Ishikawa (cell line): ENCODE measurements around the gene DMRT3.

Experiments
- CEBPB ChIP-seq: IDR thresholded peaks from 2 replicates; pipeline ENCODE4 v1.6.1; 2012
- CREB1 ChIP-seq: IDR thresholded peaks from 2 replicates; pipeline ENCODE4 v1.6.1; 2012; ENCODE audit warnings: low read depth
- EGR1 ChIP-seq: IDR thresholded peaks from 2 replicates; pipeline ENCODE4 v1.6.1; 2012
- EP300 ChIP-seq: IDR thresholded peaks from 2 replicates; pipeline ENCODE4 v1.6.1; 2012; ENCODE audit warnings: borderline replicate concordance
- FOXM1 ChIP-seq: IDR thresholded peaks from 2 replicates; pipeline ENCODE4 v1.6.1; 2012; ENCODE audit warnings: low read depth, borderline replicate concordance
- MAX ChIP-seq: IDR thresholded peaks from 2 replicates; pipeline ENCODE4 v1.6.1; 2012
- NFIC ChIP-seq: IDR thresholded peaks from 2 replicates; pipeline ENCODE4 v1.6.1; 2012
- RAD21 ChIP-seq: IDR thresholded peaks from 2 replicates; pipeline ENCODE4 v1.6.1; 2012; ENCODE audit warnings: low read depth
- REST ChIP-seq: IDR thresholded peaks from 2 replicates; pipeline ENCODE4 v1.6.1; 2012; ENCODE audit warnings: low read depth, mild to moderate bottlenecking
- TAF1 ChIP-seq: IDR thresholded peaks from 2 replicates; pipeline ENCODE4 v1.6.1; 2012; ENCODE audit warnings: low read depth, mild to moderate bottlenecking
- TCF12 ChIP-seq: IDR thresholded peaks from 2 replicates; pipeline ENCODE4 v1.6.1; 2012; ENCODE audit warnings: low read depth
- TEAD4 ChIP-seq: IDR thresholded peaks from 2 replicates; pipeline ENCODE4 v1.6.1; 2012
- USF1 ChIP-seq: IDR thresholded peaks from 2 replicates; pipeline ENCODE4 v1.6.1; 2012
- YY1 ChIP-seq: IDR thresholded peaks from 2 replicates; pipeline ENCODE4 v1.6.1; 2012; ENCODE audit warnings: low read depth
- ZBTB7A ChIP-seq: IDR thresholded peaks from 2 replicates; pipeline ENCODE4 v1.6.1; 2012; ENCODE audit warnings: low read depth

DMRT3 gene

GRCh38 chr9:1014640-1015039, 38.2 kb downstream of the DMRT3 start:
- no peak for TF ChIP-seq MAX
- TF ChIP-seq EP300 = no peak
- no peak for TF ChIP-seq TEAD4
- TF ChIP-seq CREB1 = no peak
- no peak for TF ChIP-seq NFIC
- no peak for TF ChIP-seq CEBPB
- TF ChIP-seq YY1 = no peak
- TF ChIP-seq TAF1 = no peak
- no peak for TF ChIP-seq ZBTB7A
- no peak for TF ChIP-seq REST
- TF ChIP-seq EGR1 = no peak
- no peak for TF ChIP-seq FOXM1
- TF ChIP-seq TCF12 = no peak
- no peak for TF ChIP-seq USF1
- TF ChIP-seq RAD21 = no peak

GRCh38 chr9:1018121-1018520, 41.7 kb downstream of the DMRT3 start:
- TF ChIP-seq ZBTB7A = no peak
- TF ChIP-seq EP300 = no peak
- no peak for TF ChIP-seq RAD21
- TF ChIP-seq REST = no peak
- no peak for TF ChIP-seq TEAD4
- no peak for TF ChIP-seq EGR1
- TF ChIP-seq USF1 = no peak
- no peak for TF ChIP-seq YY1
- TF ChIP-seq CREB1 = no peak
- no peak for TF ChIP-seq MAX
- no peak for TF ChIP-seq TAF1
- TF ChIP-seq TCF12 = no peak
- no peak for TF ChIP-seq FOXM1
- no peak for TF ChIP-seq CEBPB
- TF ChIP-seq NFIC = no peak

GRCh38 chr9:1024112-1024511, 47.7 kb downstream of the DMRT3 start:
- TF ChIP-seq USF1 = no peak
- no peak for TF ChIP-seq TCF12
- no peak for TF ChIP-seq CREB1

GRCh38 chr9:1025131-1025530, 48.7 kb downstream of the DMRT3 start:
- no peak for TF ChIP-seq TCF12
- TF ChIP-seq EP300 = no peak
- TF ChIP-seq REST = no peak
- TF ChIP-seq YY1 = no peak

- TF ChIP-seq USF1 = no peak
- no peak for TF ChIP-seq FOXM1
- no peak for TF ChIP-seq TAF1
- TF ChIP-seq CREB1 = no peak
- TF ChIP-seq NFIC = no peak
- TF ChIP-seq ZBTB7A = no peak
- no peak for TF ChIP-seq RAD21
- no peak for TF ChIP-seq YY1
- no peak for TF ChIP-seq EGR1
- no peak for TF ChIP-seq TCF12
- TF ChIP-seq EP300 = no peak
- TF ChIP-seq REST = no peak
- TF ChIP-seq CEBPB = no peak
- no peak for TF ChIP-seq TEAD4
- TF ChIP-seq MAX = no peak
Measured at GRCh38 chr9:1026219-1026618, 49.8 kb downstream of the DMRT3 start.
